Measurements from ENCODE around the gene SLC50A1.

The SLC50A1 gene

GRCh38 chr1:155120253-155120652, 15.4 kb upstream of the SLC50A1 start:
- no peak overlapping the region for H3K27ac ChIP-seq
- no peaks in the 10 kb centered on the region for H3K27me3 ChIP-seq (ENCODE audit: insufficient read depth, low read depth, severe bottlenecking)

GRCh38 chr1:155121249-155121648, 14.4 kb upstream of the SLC50A1 start:
- Histone ChIP-seq H3K27me3 (ENCODE audit: insufficient read depth, low read depth, severe bottlenecking) (no peaks in the 10 kb centered on the region), H3K9me3 (ENCODE audit: severe bottlenecking) (no peaks in the 10 kb centered on the region), H3K4me3 (ENCODE audit: low read depth, low read length) (no peak overlapping the region), H3K36me3 (no peaks in the 10 kb centered on the region), H3K27ac (no peak overlapping the region)
- TF ChIP-seq CTCF (IDR thresholded peaks at IDR 0.05; ENCODE audit: low read depth, low read length) = no peak
- no peak for DNase-seq

More at GRCh38 chr1:155120253-155120652, 15.4 kb upstream of the SLC50A1 start:
- DNase-seq = no peak
- TF ChIP-seq CTCF (IDR thresholded peaks at IDR 0.05; ENCODE audit: low read depth, low read length) = no peak
- no peak overlapping the region for H3K4me3 ChIP-seq (ENCODE audit: low read depth, low read length)
- H3K36me3 ChIP-seq = no peaks in the 10 kb centered on the region
- no peaks in the 10 kb centered on the region for H3K9me3 ChIP-seq (ENCODE audit: severe bottlenecking)

- H3K36me3 ChIP-seq = no peaks in the 10 kb centered on the region
- H3K9me3 ChIP-seq (ENCODE audit: severe bottlenecking) = no peaks in the 10 kb centered on the region
- TF ChIP-seq CTCF (IDR thresholded peaks at IDR 0.05; ENCODE audit: low read depth, low read length) = no peak
- no peak overlapping the region for H3K4me3 ChIP-seq (ENCODE audit: low read depth, low read length)
- no peak overlapping the region for H3K27ac ChIP-seq
- no peak for DNase-seq
- peaks cover 6% of the 10 kb centered on the region for H3K27me3 ChIP-seq (ENCODE audit: insufficient read depth, low read depth, severe bottlenecking)
Observed at GRCh38 chr1:155122308-155122707, 13.3 kb upstream of the SLC50A1 start.

- TF ChIP-seq CTCF (IDR thresholded peaks at IDR 0.05; ENCODE audit: low read depth, low read length) = no peak
- no peak overlapping the region for H3K4me3 ChIP-seq (ENCODE audit: low read depth, low read length)
- no peak for DNase-seq
- H3K27me3 ChIP-seq (ENCODE audit: insufficient read depth, low read depth, severe bottlenecking) = peaks cover 16% of the 10 kb centered on the region
- H3K9me3 ChIP-seq (ENCODE audit: severe bottlenecking) = no peaks in the 10 kb centered on the region
- H3K27ac ChIP-seq = no peak overlapping the region
- H3K36me3 ChIP-seq = no peaks in the 10 kb centered on the region
Observed at GRCh38 chr1:155123801-155124200, 11.9 kb upstream of the SLC50A1 start.

GRCh38 chr1:155124503-155125463, 10.9 kb upstream of the SLC50A1 start:
- no peaks in the 10 kb centered on the region for H3K36me3 ChIP-seq
- DNase-seq = no peak
- H3K27ac ChIP-seq = no peak overlapping the region
- H3K4me3 ChIP-seq (ENCODE audit: low read depth, low read length) = no peak overlapping the region
- H3K9me3 ChIP-seq (ENCODE audit: severe bottlenecking) = no peaks in the 10 kb centered on the region
- TF ChIP-seq CTCF (IDR thresholded peaks at IDR 0.05; ENCODE audit: low read depth, low read length) = 0 out of 2 replicates have a peak, but pooled peaks have one; percentile 3
- H3K27me3 ChIP-seq (ENCODE audit: insufficient read depth, low read depth, severe bottlenecking) = peaks cover 16% of the 10 kb centered on the region

All from WERI-Rb-1 (cell line).